Measurements from ENCODE around the gene UQCRQ.

UQCRQ gene
- 24.3 to 31.4 (median 26.4) reads per million in 4 donors for total RNA-seq

DNA sequence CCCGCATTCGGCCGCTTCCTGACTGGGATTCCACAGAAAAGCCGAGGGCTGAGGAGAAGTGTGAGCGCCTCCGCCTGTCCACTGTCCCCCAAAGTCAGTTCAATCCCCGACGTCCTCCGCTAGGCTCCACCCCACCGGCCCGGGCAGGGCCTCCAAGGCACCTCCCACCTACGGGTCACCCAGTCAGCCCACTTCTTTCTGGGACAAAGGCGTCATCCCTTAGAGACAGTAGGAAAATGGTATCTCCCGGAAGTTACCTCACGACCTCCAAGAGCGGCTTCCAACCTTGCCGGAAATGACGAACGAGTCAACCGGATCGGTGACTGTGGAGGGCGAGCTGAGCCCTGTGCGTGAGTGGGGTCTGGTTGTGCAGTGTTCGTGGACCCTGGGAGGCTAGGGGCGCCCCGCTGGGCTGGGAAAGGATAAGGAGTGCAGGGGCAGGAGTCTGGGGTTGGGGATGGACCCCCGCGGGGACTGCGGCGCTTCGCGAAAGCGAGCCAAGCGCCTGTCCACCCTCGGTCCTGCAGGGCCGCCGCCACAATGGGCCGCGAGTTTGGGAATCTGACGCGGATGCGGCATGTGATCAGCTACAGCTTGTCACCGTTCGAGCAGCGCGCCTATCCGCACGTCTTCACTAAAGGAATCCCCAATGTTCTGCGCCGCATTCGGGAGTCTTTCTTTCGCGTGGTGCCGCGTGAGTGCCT lies at the start of gene UQCRQ, which contains the start of gene GDF9:
UQCRQ (plus strand) TSS at position 301 of the 704 bp plus-strand sequence; CDS start at position 541, 240 bp downstream.
GDF9 (minus strand) TSS at position 128 of the 704 bp plus-strand sequence. CDS start 1,936 bp downstream, outside the sequence.
- peak; percentile 85 to 98 (median 91) for DNase-seq

DNA sequence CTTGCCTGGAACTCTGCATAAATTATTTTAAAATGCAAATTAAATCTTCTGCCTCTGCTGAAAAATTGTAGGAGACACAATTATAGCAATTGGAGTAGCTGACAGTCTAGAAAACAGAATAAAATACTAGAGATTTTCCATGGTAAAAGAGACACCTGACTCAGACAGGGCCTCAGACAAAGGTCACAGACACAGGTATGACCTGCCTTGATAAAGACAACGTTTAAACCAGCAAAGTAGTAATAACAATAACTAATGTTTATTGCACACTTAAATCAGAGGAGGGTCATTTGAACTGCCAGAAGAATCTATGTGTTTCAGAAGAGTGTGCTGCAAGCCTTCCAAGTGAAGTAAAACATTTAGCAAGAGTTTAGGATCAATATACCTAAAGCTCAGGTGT lies 49.4 kb upstream of the UQCRQ start:
- DNase-seq: no peak

- no peak for DNase-seq
Measured at GRCh38 chr5:132819468-132819867, 47.0 kb upstream of the UQCRQ start.

DNA sequence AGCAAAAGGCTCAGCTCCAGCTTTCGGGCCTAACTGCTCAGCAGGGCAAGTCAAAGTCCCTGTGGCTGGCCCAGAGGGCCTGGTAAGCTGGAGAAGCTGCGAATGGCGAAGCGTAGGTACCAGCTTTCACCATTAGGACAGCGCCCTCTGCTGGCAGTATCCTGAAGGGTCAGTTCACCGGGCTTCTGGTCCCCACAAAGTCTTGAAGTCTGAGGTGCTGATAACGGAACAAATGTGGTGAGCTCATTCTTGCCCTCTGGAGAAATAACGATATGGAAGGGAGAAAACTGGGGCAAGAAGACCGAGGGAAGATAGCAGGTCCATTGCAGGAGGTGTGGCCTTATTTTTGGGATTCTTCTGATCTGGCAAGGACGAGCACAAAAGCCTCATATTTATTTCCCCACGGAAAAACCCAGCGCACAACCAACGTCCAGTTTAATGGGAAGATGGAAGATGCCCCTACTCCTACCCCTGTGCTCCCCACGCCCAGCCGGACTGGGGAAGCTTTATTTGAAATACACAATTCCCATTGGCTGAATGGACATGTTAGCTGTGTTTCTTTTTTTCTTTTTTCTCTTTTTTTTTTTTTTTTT lies 46.2 kb upstream of the UQCRQ start:
- peak; percentile 61 to 87 (median 82) for DNase-seq

DNA sequence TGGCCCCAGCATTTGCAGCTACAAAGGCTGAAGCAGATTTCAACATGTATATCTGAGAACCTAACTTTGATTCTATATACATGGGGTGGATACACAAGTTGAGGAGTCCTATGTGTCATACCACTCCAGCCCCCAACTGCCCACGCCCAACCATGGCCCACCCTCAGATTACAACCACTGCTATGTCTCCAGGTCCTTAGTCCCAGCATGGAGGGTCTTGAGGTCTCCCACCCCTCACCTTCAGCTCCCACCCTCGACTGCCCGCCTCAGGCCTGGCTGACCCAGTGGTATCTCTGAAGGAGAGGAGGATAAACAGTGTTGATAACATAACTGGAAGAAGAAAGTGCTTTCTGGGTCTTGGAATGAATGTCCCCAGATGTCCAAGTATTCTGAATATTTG lies 45.1 kb upstream of the UQCRQ start:
- DNase-seq: no peak

- no peak for DNase-seq
Measured at GRCh38 chr5:132821791-132822190, 44.7 kb upstream of the UQCRQ start.

- peak in 1 of 5 donors; percentile 28 for DNase-seq
Measured at GRCh38 chr5:132822650-132823480, 43.6 kb upstream of the UQCRQ start.

GRCh38 chr5:132823481-132824050 lies 42.9 kb upstream of the UQCRQ start:
- DNase-seq: no peak

GRCh38 chr5:132824426-132824825 lies 42.0 kb upstream of the UQCRQ start:
- no peak for DNase-seq

GRCh38 chr5:132825033-132825833 lies 41.2 kb upstream of the UQCRQ start:
- DNase-seq: no peak

- DNase-seq: no peak
Measured at GRCh38 chr5:132825834-132826391, 40.5 kb upstream of the UQCRQ start.

DNA sequence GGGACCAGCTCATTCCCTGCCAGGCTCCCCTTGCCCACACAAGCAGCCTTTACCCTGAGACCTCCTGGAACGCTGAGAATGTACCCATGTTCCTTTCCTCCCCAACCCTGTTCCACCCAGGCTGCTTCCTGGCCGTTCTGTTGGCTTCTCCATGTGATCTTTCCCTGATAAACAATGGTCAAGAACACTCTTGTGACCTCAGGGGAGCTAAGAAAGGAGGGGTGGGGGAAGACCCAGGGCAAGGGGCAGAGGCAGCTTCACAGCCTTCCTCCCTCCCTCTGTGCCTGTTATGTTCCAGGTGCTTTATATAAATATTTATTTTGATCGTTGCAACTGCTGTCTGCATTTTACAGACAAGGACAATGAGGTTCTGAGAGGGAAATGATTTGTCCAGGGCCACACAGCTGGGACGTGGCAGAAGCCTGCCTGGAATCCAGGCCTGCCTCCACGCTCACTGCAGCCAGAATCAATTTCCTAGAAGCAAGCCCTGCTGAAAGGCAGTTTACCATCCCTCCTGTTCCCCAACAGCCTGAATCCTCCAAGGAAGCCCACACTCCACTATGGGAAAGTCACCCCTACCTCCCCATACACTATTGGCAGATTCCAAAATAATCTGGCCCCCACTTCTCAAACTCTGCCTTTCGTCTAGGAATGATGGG lies 39.9 kb upstream of the UQCRQ start:
- no peak for DNase-seq

DNA sequence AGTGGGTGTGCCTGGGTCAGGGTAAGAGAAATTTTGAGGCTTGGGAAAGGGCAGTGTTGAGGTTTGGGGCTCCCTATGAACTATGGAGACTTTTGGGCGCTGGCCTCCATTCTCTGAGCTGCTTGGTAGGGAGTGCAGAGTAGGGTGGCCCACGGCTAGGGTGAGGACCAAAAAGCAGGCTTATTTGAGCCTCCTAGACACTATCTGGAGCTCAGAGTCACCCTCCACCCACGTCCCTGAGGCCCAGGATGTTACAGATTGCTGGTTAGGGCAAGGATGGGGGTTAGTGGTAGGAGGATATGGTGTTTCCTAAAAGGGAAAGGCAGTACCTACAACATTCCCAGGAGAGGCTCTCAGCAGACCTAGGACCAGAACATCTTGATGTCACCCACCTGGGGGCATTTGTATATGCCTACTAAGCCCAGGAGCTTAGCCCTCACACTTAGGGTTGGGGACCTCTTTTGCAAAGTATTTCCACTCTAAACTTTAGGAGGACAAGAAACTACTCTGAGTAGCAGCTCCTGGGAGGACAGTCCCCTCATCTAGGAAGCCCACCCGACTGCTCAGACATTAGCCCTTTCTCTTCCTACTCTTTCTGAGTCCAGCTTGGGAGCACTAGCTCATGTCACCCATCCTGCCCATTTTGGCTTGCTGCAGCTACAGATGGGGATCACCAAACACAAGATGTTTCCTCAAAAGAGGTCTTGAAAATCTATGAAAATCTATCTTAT lies 38.3 kb upstream of the UQCRQ start:
- DNase-seq: no peak

- DNase-seq: no peak
Measured at GRCh38 chr5:132828846-132829494, 37.5 kb upstream of the UQCRQ start.

- peak; percentile 42 to 71 (median 62) for DNase-seq
Measured at GRCh38 chr5:132829742-132830435, 36.6 kb upstream of the UQCRQ start.

DNA sequence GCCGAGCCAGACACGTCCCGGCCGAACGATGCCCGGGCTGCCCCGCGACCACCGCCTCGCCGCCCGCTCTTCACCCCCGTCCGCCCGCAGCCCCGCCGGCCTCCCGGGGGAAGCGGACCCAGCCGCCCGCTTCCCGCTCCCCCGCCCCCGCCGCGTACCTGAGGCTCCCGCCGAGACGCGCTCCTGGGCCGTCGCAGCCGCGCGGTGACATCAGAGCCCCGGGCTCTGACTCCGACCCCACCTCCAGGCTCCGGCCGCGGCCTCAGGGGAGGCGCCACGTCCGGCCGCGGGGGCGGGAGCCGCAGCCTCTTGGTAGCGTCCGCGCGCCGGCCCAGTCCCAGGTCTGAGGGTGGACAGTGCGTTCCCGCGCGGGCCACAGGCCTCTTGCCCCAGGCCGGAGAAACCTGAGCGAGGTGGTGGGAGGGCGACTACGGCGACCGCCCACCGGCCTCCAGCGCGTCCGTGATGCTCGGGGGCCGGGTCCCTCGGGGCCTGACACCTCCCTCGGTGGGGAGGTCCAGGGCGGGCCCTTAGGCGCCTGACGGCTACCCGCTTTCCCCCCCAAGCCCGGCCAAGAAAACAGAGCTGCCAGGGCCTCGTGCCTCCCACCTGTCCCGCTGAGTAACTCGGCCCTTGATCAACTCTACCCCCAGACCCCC lies 35.9 kb upstream of the UQCRQ start, which contains the start of gene SHROOM1:
SHROOM1 (minus strand) TSS at position 212 of the 659 bp plus-strand sequence. CDS start 4,507 bp downstream, outside the sequence.
- DNase-seq: no peak

DNA sequence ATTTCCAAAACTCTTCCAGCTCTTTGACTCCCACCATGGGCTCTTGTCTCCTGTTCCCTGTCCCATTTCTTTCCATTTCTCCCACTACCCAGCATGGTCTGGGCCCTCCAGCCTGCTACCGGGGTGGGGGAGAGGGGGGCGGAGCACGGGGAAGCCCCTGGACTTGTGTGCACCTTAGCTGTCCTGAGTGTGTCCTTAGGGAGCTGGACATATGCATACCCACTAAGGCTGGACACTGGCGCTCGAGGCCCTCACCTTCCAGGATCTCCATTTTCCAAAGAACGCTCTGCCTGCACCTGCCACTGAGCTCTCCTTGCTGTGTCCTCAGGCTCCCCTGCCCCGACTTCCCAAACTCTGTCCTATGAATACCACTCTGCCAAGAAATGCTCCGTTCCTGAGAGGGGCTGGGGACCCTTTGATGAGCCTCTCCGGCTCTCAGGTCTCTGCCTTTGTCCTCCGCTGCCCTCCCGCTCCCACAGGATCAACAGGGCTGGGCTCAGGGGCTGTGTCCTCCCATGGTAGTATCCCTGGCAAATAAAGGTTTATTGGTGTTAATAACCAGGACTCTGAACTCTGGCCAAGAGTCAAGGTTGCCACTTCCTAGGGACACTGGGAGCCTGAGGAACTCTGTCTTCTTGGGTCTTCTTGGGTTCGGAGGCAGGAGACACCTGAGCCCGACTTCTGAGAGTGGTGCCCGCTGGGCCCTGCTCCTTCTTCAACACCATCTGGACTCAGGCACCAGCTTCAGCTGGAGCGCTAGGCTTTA lies 35.2 kb upstream of the UQCRQ start:
- DNase-seq: no peak

DNA sequence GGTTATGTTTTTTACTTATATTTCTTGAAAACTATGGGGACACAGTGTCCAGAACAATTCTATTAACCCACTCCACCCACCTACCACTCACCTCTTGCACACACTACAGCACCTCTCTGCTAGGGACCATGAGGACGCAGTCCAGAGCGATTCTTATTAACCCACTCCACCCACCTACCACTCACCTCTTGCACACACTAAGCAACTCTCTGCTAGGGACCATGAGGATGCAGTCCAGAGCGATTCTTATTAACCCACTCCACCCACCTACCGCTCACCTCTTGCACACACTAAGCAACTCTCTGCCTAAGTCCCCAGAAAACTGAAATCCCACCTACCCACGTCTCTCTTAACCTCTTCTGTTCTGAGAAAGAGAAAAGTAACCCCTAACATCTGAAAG lies 33.8 kb upstream of the UQCRQ start:
- DNase-seq: no peak
